SH-SY5Y (cell line): ENCODE data around the gene PLEKHH3.

Source experiments
- GATA2 ChIP-seq: IDR thresholded peaks from 2 replicates; pipeline ENCODE4 v1.6.1; 2011; ENCODE audit warnings: mild to moderate bottlenecking, low read depth, low read length
- GATA3 ChIP-seq: IDR thresholded peaks from 2 replicates; pipeline ENCODE4 v1.6.1; 2011; ENCODE audit warnings: low read depth, mild to moderate bottlenecking, low read length, moderate library complexity

DNA sequence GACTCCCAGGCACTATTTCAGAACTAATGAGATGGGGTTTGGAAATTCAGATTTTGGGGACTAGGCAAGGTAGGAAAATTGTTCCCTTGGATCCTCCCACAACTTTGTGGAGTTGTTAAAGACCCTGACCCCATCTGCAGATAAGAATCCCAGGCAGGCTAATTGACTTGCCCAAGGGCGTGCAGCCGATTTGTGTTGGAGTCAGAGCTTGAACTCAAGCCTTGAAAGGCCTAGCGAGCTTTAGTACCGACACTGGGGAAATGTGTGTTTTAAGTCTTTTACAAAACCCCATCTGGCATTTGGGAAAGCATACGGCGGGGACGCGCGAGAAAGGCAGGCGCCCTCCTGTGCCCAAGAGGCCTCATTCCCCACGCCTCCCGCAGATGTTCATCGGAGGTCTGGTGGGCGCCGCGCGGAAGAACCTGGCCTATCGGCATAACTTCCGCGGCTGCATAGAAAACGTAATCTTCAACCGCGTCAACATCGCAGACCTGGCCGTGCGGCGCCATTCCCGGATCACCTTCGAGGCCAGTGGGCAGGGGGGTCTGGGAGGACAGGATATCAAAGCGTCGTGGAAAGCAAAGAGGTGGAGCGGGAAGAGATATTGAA is 9.8 kb upstream of the PLEKHH3 start:
- no peak for TF ChIP-seq GATA2
- TF ChIP-seq GATA3: no peak
